OCI-LY1 (cell line): ENCODE measurements around the gene CREB3L2.

ENCODE experiments used
- H2AFZ ChIP-seq: fragments of 200-600 bp; sonication (generic), shearing (Covaris generic); 2 replicates; pipeline ENCODE4 v1.6.0; 2014; ENCODE audit warnings: antibody characterized with exemption, mild to moderate bottlenecking, low read length
- H3F3A ChIP-seq: fragments of 200-600 bp; sonication (generic), shearing (Covaris generic); 2 replicates; pipeline ENCODE4 v1.6.0; 2014; ENCODE audit warnings: mild to moderate bottlenecking, antibody characterized with exemption, low read length, moderate library complexity; ENCODE audit not compliant: insufficient read depth
- H3K27ac ChIP-seq: fragments of 200-600 bp; sonication (generic); 2 replicates; pipeline ENCODE4 v1.5.1; 2014; ENCODE audit warnings: low read length, mixed run types, mild to moderate bottlenecking, low read depth; ENCODE audit not compliant: poor library complexity, severe bottlenecking
- H3K27me3 ChIP-seq: fragments of 200-600 bp; sonication (generic); 2 replicates; pipeline ENCODE4 v1.6.0; 2014; ENCODE audit warnings: antibody characterized with exemption, mild to moderate bottlenecking, low read length, moderate library complexity; ENCODE audit not compliant: insufficient read depth
- H3K36me3 ChIP-seq: fragments of 200-600 bp; sonication (generic); 2 replicates; pipeline ENCODE4 v1.6.1; 2014; ENCODE audit warnings: mild to moderate bottlenecking, antibody characterized with exemption, low read length, moderate library complexity, mixed read lengths; ENCODE audit not compliant: insufficient read depth
- H3K4me1 ChIP-seq: fragments of 200-600 bp; sonication (generic); 2 replicates; pipeline ENCODE4 v1.5.1; 2014; ENCODE audit warnings: mild to moderate bottlenecking, low read length, moderate library complexity; ENCODE audit not compliant: insufficient read depth, severe bottlenecking
- H3K4me2 ChIP-seq: fragments of 200-600 bp; sonication (generic), shearing (Covaris generic); 2 replicates; pipeline ENCODE4 v1.6.1; 2014; ENCODE audit warnings: low read length
- H3K4me3 ChIP-seq: fragments of 200-600 bp; sonication (generic); 2 replicates; pipeline ENCODE4 v1.5.1; 2014; ENCODE audit warnings: low read length, low read depth, mild to moderate bottlenecking, mixed read lengths; ENCODE audit not compliant: poor library complexity, severe bottlenecking
- H3K79me2 ChIP-seq: fragments of 200-600 bp; shearing (Covaris generic); 2 replicates; pipeline ENCODE4 v1.6.1; 2016; ENCODE audit warnings: mixed run types, low read length, mixed read lengths; ENCODE audit not compliant: insufficient read depth
- H3K9ac ChIP-seq: fragments of 200-600 bp; sonication (generic), shearing (Covaris generic); 2 replicates; pipeline ENCODE4 v1.6.1; 2014; ENCODE audit warnings: mild to moderate bottlenecking, low read length, mixed read lengths
- H3K9me2 ChIP-seq: fragments of 200-600 bp; sonication (generic), shearing (Covaris generic); 2 replicates; pipeline ENCODE4 v1.6.1; 2014; ENCODE audit warnings: low read depth, mild to moderate bottlenecking, low read length, mixed read lengths
- H3K9me3 ChIP-seq: fragments of 200-600 bp; shearing (Covaris generic); 2 replicates; pipeline ENCODE4 v1.6.1; 2014; ENCODE audit warnings: low read length, mixed read lengths
- H4K20me1 ChIP-seq: fragments of 200-600 bp; sonication (generic), shearing (Covaris generic); 2 replicates; pipeline ENCODE4 v1.6.0; 2016; ENCODE audit warnings: mild to moderate bottlenecking, low read length; ENCODE audit not compliant: insufficient read depth
- EZH2 ChIP-seq: fragments of 200-600 bp; sonication (generic), shearing (Covaris generic); IDR thresholded peaks from 2 replicates; pipeline ENCODE4 v1.8.0; 2017; ENCODE audit warnings: borderline replicate concordance, mixed run types, mild to moderate bottlenecking, antibody characterized with exemption, low read length, moderate library complexity, mixed read lengths
- TF ChIP-seq, protein P1 (sequence below): fragments of 200-600 bp; sonication (generic), shearing (Covaris generic); IDR thresholded peaks from 2 replicates; pipeline ENCODE4 v1.5.1; 2017; ENCODE audit warnings: mild to moderate bottlenecking, antibody characterized with exemption, low read length, moderate library complexity, mixed read lengths

Gene CREB3L2

DNA sequence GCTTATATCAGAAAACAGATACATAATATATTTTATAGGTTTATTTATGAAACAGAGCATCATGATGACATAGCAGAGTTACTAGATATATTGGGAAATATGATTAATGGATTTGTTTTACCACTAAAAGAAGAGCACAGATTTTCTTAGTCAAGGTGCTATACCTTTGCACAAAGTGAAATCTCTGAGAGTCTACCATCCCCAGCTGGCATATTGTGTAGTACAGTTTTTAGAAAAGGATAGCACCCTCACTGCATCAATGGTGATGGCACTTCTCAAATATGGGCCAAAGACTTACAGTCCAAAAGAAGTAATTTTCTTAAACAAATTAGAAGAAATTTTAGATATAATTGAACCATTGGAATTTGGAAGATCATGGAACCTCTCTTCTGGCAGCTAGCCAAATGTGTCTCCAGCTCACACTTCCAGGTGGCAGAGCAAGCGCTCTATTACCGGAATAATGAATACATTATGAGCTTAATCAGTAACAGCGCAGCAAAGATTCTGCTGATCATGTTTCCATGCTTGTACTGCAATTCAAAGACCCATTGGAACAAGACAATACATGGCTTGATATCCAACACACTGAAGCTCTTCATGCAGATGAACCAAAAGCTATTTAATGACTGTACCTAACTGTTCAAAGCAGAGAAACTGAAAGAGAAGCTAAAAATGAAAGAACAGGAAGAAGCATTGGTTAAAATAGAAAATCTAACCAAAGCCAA lies 21.9 kb upstream of the CREB3L2 start:
- Histone ChIP-seq H3K9me2 (no peaks in the 10 kb centered on the region), H2AFZ (no peak overlapping the region), H3K4me2 (no peak overlapping the region), H3K9ac (no peak overlapping the region), H3K4me1 (no peaks in the 10 kb centered on the region), H4K20me1 (no peaks in the 10 kb centered on the region), H3K27me3 (no peaks in the 10 kb centered on the region), H3K36me3 (no peaks in the 10 kb centered on the region), H3K79me2 (no peaks in the 10 kb centered on the region), H3K27ac (no peak overlapping the region), H3F3A (no peaks in the 10 kb centered on the region), H3K4me3 (no peak overlapping the region), H3K9me3 (no peaks in the 10 kb centered on the region; the same call in 1 of the 2 replicates)
- TF ChIP-seq EZH2, result no peak
- TF ChIP-seq, protein P1, sequence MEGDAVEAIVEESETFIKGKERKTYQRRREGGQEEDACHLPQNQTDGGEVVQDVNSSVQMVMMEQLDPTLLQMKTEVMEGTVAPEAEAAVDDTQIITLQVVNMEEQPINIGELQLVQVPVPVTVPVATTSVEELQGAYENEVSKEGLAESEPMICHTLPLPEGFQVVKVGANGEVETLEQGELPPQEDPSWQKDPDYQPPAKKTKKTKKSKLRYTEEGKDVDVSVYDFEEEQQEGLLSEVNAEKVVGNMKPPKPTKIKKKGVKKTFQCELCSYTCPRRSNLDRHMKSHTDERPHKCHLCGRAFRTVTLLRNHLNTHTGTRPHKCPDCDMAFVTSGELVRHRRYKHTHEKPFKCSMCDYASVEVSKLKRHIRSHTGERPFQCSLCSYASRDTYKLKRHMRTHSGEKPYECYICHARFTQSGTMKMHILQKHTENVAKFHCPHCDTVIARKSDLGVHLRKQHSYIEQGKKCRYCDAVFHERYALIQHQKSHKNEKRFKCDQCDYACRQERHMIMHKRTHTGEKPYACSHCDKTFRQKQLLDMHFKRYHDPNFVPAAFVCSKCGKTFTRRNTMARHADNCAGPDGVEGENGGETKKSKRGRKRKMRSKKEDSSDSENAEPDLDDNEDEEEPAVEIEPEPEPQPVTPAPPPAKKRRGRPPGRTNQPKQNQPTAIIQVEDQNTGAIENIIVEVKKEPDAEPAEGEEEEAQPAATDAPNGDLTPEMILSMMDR, result no peak

DNA sequence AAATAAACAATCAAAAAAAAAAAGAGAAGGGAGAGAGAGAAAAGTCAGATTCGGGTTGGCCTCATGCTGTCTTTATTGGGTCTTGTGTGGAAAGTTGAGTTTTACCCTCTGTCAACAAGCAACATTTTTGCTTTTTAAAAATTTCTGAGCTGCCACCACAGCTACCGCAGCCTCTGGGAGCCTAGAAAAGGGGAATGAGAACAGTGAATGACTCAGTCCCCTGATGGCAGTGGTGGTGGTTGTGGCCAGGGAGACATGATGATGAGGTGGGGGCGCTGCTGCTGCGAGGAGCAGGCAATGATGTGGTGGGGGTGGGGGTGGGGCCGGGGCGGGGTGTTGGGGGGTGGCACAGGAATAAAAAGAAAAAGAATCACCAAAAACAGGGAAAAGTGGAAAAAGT lies 20.0 kb upstream of the CREB3L2 start:
- H3K9me3 ChIP-seq, result no peaks in the 10 kb centered on the region; the same call in 1 of the 2 replicates

DNA sequence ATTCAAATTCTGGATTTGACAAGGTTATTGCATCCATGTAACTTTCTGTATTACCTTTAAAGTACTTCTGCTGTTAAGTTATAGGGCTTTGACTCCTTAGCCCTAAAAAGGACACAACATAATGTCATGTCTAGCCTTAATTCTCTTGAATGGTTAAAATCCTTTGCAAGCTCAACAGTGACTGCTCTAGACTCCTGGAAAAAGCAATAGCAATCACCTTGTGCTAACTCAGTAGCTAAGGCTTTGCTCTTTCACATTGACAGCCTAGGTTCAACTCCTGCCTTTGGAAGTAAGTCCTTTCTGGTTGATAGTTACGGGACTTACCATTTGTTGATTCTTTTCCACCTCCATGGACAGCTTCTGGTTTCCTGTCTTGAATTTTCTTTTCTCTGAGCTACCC lies 16.1 kb upstream of the CREB3L2 start:
- no peak overlapping the region for H2AFZ ChIP-seq
- H3K4me1 ChIP-seq, result no peaks in the 10 kb centered on the region
- TF ChIP-seq, protein P1, result no peak
- no peak for TF ChIP-seq EZH2
- H3K9me3 ChIP-seq, result no peaks in the 10 kb centered on the region
- no peak overlapping the region for H3K27ac ChIP-seq
- no peaks in the 10 kb centered on the region for H3K27me3 ChIP-seq
- no peaks in the 10 kb centered on the region for H3K79me2 ChIP-seq
- no peaks in the 10 kb centered on the region for H4K20me1 ChIP-seq
- no peak overlapping the region for H3K4me3 ChIP-seq
- H3K36me3 ChIP-seq, result no peaks in the 10 kb centered on the region
- H3F3A ChIP-seq, result no peaks in the 10 kb centered on the region
- no peaks in the 10 kb centered on the region for H3K9me2 ChIP-seq
- no peak overlapping the region for H3K9ac ChIP-seq
- H3K4me2 ChIP-seq, result no peak overlapping the region

More for the DNA sequence above, 20.0 kb upstream of the CREB3L2 start:
- Histone ChIP-seq H3K9me2 (no peaks in the 10 kb centered on the region), H3K27me3 (no peaks in the 10 kb centered on the region), H3K36me3 (no peaks in the 10 kb centered on the region), H3K9ac (no peak overlapping the region), H3K27ac (no peak overlapping the region), H3K4me3 (no peak overlapping the region), H2AFZ (no peak overlapping the region), H3K79me2 (no peaks in the 10 kb centered on the region), H3K4me2 (no peak overlapping the region), H4K20me1 (no peaks in the 10 kb centered on the region), H3F3A (no peaks in the 10 kb centered on the region), H3K4me1 (no peaks in the 10 kb centered on the region)
- TF ChIP-seq EZH2, result no peak
- TF ChIP-seq, protein P1, result no peak
